HG02678 (cell line): ENCODE measurements around the gene PACSIN3.

ENCODE experiments used
- ATAC-seq: cut with Tn5 transposase; IDR thresholded peaks from one replicate; pipeline ENCODE4 v1.9.1; 2021; ENCODE audit warnings: mild to moderate bottlenecking, moderate library complexity; ENCODE audit not compliant: unreplicated experiment

Gene PACSIN3

GRCh38 chr11:47177229-47177845 lies 8.9 kb downstream of the PACSIN3 start:
- peak; percentile 43 for ATAC-seq

GRCh38 chr11:47176328-47177228 lies 9.7 kb downstream of the PACSIN3 start, which contains the start of gene ARFGAP2:
Gene ARFGAP2, minus strand, starts transcription at chr11:47176879. Its CDS starts 26 bp downstream, at chr11:47176853.
- ATAC-seq = peak; percentile 91

GRCh38 chr11:47175746-47176327 lies 10.4 kb downstream of the PACSIN3 start:
- ATAC-seq = no peak

- no peak for ATAC-seq
Observed at GRCh38 chr11:47172740-47173336, 13.4 kb downstream of the PACSIN3 start.

GRCh38 chr11:47171856-47172255 lies 14.4 kb downstream of the PACSIN3 start:
- ATAC-seq = no peak

GRCh38 chr11:47171061-47171838 lies 15.0 kb downstream of the PACSIN3 start:
- ATAC-seq = no peak

GRCh38 chr11:47166368-47166767 lies 19.9 kb downstream of the PACSIN3 start:
- no peak for ATAC-seq

- ATAC-seq = no peak
Observed at GRCh38 chr11:47165253-47165840, 20.9 kb downstream of the PACSIN3 start.

- no peak for ATAC-seq
Observed at GRCh38 chr11:47164321-47164720, 21.9 kb downstream of the PACSIN3 start.

GRCh38 chr11:47163898-47164297 lies 22.3 kb downstream of the PACSIN3 start:
- ATAC-seq = no peak

- ATAC-seq = no peak
Observed at GRCh38 chr11:47163193-47163592, 23.0 kb downstream of the PACSIN3 start.

GRCh38 chr11:47162426-47162825 lies 23.8 kb downstream of the PACSIN3 start:
- ATAC-seq = no peak

GRCh38 chr11:47161890-47162289 lies 24.3 kb downstream of the PACSIN3 start:
- ATAC-seq = no peak

- no peak for ATAC-seq
Observed at GRCh38 chr11:47161134-47161854, 24.9 kb downstream of the PACSIN3 start.

GRCh38 chr11:47160753-47161133 lies 25.5 kb downstream of the PACSIN3 start:
- no peak for ATAC-seq

GRCh38 chr11:47158242-47158641 lies 28.0 kb downstream of the PACSIN3 start:
- ATAC-seq = no peak

- no peak for ATAC-seq
Observed at GRCh38 chr11:47157805-47158204, 28.4 kb downstream of the PACSIN3 start.

GRCh38 chr11:47156951-47157350 lies 29.3 kb downstream of the PACSIN3 start:
- no peak for ATAC-seq

GRCh38 chr11:47156333-47156732 lies 29.9 kb downstream of the PACSIN3 start:
- ATAC-seq = no peak

GRCh38 chr11:47155879-47156278 lies 30.4 kb downstream of the PACSIN3 start:
- no peak for ATAC-seq
